HEK293 (cell line): ENCODE data around the gene SERPINB4.
"Not testable (repeated sequence)": the region's sequence is repeated elsewhere in the genome, so short reads cannot be mapped to it uniquely, and the experiment has no call there.

ENCODE experiments used
- KLF1 ChIP-seq: fragments of 450-650 bp; formaldehyde crosslinking; IDR thresholded peaks from 2 replicates; pipeline ENCODE4 v1.5.1; 2016; ENCODE audit warnings: missing biosample characterization, missing genetic modification characterization
- SETDB1 ChIP-seq: IDR thresholded peaks from one replicate; pipeline ENCODE4 v1.6.1; 2017; ENCODE audit warnings: mild to moderate bottlenecking, low read length, moderate library complexity, mixed read lengths; ENCODE audit not compliant: insufficient read length
- YY1 ChIP-seq: fragments of 450-650 bp; formaldehyde crosslinking; IDR thresholded peaks from 2 replicates; pipeline ENCODE4 v1.5.1; 2018; ENCODE audit warnings: missing biosample characterization, missing genetic modification characterization
- ZBTB1 ChIP-seq: fragments of 450-650 bp; formaldehyde crosslinking; IDR thresholded peaks from 2 replicates; pipeline ENCODE4 v1.5.1; 2016; ENCODE audit warnings: missing biosample characterization, missing genetic modification characterization
- ZBTB21 ChIP-seq: fragments of 450-650 bp; formaldehyde crosslinking; IDR thresholded peaks from 2 replicates; pipeline ENCODE4 v1.5.1; 2017; ENCODE audit warnings: missing biosample characterization, missing genetic modification characterization
- ZBTB8A ChIP-seq: fragments of 450-650 bp; formaldehyde crosslinking; IDR thresholded peaks from 2 replicates; pipeline ENCODE4 v1.5.1; 2016; ENCODE audit warnings: missing biosample characterization, missing genetic modification characterization
- ZNF138 ChIP-seq: fragments of 450-650 bp; formaldehyde crosslinking; IDR thresholded peaks from 2 replicates; pipeline ENCODE4 v1.5.1; 2016; ENCODE audit warnings: missing biosample characterization, missing genetic modification characterization, borderline replicate concordance
- TF ChIP-seq, protein P1 (sequence below): fragments of 450-650 bp; formaldehyde crosslinking; IDR thresholded peaks from 2 replicates; pipeline ENCODE4 v1.5.1; 2016; ENCODE audit warnings: missing biosample characterization, missing genetic modification characterization

DNA sequence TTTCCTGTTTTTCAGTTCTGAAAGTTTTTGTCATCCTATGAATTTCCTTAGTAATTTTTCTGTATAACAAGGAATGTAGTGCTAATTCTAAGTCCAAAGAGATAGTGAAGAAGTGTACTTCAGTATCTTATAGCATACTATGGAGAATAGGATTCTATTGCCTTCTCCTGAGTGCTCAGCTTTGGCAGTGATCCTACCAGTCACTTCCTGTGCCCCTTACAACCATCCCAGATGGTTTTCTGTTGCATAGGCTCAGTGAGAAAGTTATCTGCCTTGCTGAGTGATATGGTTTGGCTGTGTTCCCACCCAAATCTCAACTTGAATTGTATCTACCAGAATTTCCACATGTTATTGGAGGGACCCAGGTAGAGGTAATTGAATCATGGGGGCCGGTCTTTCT, 638 bp upstream of the SERPINB4 start:
- TF ChIP-seq, protein P1, sequence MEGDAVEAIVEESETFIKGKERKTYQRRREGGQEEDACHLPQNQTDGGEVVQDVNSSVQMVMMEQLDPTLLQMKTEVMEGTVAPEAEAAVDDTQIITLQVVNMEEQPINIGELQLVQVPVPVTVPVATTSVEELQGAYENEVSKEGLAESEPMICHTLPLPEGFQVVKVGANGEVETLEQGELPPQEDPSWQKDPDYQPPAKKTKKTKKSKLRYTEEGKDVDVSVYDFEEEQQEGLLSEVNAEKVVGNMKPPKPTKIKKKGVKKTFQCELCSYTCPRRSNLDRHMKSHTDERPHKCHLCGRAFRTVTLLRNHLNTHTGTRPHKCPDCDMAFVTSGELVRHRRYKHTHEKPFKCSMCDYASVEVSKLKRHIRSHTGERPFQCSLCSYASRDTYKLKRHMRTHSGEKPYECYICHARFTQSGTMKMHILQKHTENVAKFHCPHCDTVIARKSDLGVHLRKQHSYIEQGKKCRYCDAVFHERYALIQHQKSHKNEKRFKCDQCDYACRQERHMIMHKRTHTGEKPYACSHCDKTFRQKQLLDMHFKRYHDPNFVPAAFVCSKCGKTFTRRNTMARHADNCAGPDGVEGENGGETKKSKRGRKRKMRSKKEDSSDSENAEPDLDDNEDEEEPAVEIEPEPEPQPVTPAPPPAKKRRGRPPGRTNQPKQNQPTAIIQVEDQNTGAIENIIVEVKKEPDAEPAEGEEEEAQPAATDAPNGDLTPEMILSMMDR (tag by site-specific recombination): not testable (repeated sequence)
- TF ChIP-seq ZBTB21 (tag by site-specific recombination); ZNF138; KLF1 (tag by site-specific recombination); YY1; ZBTB1 (tag by site-specific recombination); ZBTB8A (tag by site-specific recombination); SETDB1: not testable (repeated sequence)
